GM21367 (cell line): ENCODE results near the gene SCN3A.

Experiments used
- ATAC-seq: cut with Tn5 transposase; IDR thresholded peaks from one replicate; pipeline ENCODE4 v1.9.1; 2021; ENCODE audit not compliant: unreplicated experiment

SCN3A gene

GRCh38 chr2:165113414-165113813, 90.4 kb downstream of the SCN3A start:
- ATAC-seq: no peak

- ATAC-seq: no peak
Observed at GRCh38 chr2:165112789-165113188, 91.1 kb downstream of the SCN3A start.

GRCh38 chr2:165112133-165112573, 91.7 kb downstream of the SCN3A start:
- ATAC-seq: no peak

DNA sequence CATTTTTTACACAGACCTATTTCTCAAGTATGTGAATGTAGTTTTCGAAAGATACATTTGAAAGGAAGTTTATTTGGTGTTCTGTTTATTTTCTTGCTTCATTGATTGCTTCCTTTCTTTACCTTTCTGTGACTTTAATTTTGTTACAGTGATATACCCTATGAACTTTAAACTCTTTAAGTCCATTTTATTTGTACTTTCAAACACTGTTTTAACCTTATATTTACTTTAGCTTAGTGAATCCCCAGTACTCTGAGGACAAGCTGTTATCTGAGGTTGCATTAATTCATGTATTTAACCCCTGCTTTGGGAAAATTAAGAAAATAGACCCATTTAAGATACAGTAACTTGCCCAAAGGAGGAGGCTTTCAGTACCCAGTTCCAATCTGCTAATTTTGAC, 93.5 kb downstream of the SCN3A start:
- ATAC-seq: no peak

DNA sequence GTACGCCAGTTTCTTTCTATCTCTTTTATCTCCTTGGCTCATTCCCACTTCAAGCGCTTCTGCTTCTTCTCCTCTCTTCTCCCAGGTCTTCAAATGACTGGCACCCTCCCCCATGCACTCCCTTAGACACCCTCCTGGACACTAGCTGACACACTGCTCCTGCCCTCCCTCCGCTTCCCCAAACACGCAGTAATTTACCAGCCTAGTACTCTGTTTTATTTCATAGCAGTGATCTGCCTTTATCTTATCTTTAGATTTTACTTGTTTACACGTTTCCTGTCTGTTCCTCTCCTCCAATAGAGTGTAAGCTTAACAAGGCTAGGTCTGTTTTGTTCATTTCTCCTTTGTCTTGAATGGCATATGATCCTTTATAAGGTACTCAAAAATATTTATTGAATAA, 93.9 kb downstream of the SCN3A start:
- ATAC-seq: no peak

GRCh38 chr2:165105926-165106325, 97.9 kb downstream of the SCN3A start:
- no peak for ATAC-seq

GRCh38 chr2:165087933-165088901, 115.6 kb downstream of the SCN3A start:
- no peak for ATAC-seq

- ATAC-seq: no peak
Observed at GRCh38 chr2:165086337-165086736, 117.5 kb downstream of the SCN3A start.

GRCh38 chr2:165083326-165083725, 120.5 kb downstream of the SCN3A start:
- no peak for ATAC-seq

GRCh38 chr2:165082479-165082878, 121.4 kb downstream of the SCN3A start:
- ATAC-seq: no peak

DNA sequence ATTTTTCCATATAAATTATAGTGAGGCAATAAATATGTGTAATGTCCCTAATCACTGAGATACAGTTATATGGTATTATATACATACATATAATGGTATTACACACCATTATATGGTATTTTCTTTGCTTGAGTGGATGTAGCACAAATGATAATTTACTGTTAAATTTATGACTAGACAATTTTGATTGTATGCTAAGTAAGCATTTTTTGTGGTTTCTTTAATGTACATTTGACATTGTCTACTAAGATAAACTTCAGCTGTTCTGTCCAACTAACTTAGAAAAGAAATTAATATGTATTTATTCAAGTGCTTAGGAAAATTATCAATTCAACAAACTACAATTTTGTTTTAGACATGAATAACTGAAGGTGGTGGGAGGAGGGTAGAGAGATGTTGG, 122.6 kb downstream of the SCN3A start:
- no peak for ATAC-seq

GRCh38 chr2:165079432-165079831, 124.4 kb downstream of the SCN3A start:
- no peak for ATAC-seq

- ATAC-seq: no peak
Observed at GRCh38 chr2:165078913-165079312, 124.9 kb downstream of the SCN3A start.

GRCh38 chr2:165074884-165075283, 129.0 kb downstream of the SCN3A start:
- no peak for ATAC-seq

GRCh38 chr2:165074323-165074722, 129.5 kb downstream of the SCN3A start:
- ATAC-seq: no peak

GRCh38 chr2:165070076-165070475, 133.8 kb downstream of the SCN3A start:
- ATAC-seq: no peak

DNA sequence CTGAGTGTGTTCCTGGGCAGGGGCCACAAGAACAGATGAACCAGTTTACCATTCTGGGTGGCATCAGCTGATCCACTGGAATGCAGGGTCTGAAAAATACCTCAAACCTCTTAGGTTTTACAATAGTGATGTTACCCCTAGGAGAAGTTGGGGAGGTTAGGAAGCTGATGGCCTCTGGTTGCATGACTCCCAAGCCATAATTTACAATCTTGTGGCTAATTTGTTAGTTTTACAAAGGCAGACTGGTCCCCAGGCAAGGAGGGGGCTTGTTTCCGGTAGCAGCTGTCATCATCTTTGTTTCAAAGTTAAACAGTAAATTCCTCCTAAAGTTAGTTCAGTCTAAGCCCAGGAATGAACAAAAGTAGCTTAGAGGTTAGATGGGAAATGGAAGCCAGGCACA, 134.7 kb downstream of the SCN3A start:
- no peak for ATAC-seq

- no peak for ATAC-seq
Observed at GRCh38 chr2:165068487-165068757, 135.4 kb downstream of the SCN3A start.

- no peak for ATAC-seq
Observed at GRCh38 chr2:165067643-165068486, 136.0 kb downstream of the SCN3A start.

DNA sequence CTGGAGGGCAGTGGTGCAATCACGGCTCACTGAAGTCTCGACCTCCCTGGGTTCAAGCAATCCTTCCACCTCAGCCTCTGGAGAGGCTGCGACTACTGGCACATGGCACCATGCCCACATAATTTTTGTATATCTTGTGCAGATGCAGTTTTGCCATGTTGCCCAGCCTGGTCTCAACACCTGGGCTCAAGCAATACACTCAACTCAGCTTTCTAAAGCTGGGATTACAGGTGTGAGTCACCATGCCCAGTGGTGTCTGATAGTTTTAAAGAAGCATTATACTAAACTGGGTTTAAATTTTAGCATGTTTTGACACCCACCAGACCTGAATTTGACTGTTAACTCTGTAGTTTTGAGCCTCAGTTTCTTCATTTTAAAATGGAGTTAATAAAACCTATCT, 139.1 kb downstream of the SCN3A start:
- no peak for ATAC-seq

DNA sequence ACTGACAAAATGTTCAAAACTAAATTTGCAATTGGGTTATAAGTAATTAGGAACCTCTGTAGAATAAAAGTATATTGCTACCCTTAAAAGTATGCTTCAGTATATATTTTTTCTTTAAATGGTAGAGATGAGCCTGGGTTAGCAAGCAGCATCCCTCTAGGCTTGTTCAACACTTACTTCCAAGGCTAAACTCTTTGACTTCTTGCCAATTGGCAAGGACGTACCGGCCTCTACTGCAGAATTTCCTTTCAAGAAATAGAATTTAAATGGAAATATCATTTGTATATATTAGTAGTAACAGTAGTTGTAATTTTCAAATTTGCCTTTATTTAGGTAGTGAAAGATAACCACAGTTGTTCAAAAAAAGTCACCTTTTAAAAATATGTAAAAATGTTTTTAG, 143.4 kb downstream of the SCN3A start:
- no peak for ATAC-seq
